Stimulated activated CD8-positive, alpha-beta memory T cell treated with anti-CD3 and anti-CD28 coated beads, Interleukin-4, amount 100 ng/mL, for 1 hour (primary cell): ENCODE data around the gene METTL2A.
A peak's percentile ranks its signal among the peaks of the same experiment; 100 is the strongest.
"Not testable (repeated sequence)": the region's sequence is repeated elsewhere in the genome, so short reads cannot be mapped to it uniquely, and the experiment has no call there.

Experiments
- DNase-seq, 2 donors: peaks; one replicate each; pipeline ENCODE4 v3.0.0-alpha.2; 2020; ENCODE audit warnings: low read depth in 2 of 2, low spot score in 1 of 2

Gene METTL2A

GRCh38 chr17:62423647-62424461, at the start of gene METTL2A:
Gene METTL2A, plus strand, starts transcription at chr17:62423897. Its CDS starts 6 bp downstream, at chr17:62423903.
- DNase-seq, result peak; percentile 59 to 73

DNA sequence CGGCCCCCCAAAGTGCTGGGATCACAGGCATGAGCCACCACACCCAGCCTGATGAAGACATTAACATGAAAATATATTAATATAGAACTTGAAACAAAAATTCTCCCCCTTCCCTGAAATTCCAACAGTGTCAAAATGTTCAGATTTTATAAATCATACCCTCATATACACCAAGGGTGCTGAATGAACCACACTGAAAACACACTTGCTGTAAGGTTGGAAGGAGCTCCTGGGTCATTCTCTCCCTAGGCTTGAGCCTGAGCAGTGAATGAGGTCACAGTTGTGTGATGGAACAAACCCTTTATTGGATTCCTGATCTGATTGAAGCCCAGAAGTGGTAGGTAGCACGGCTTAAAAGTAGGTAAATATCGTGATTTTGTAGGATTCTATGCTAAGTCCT, 43.4 kb upstream of the METTL2A start, which contains the start of gene EFCAB3:
Gene EFCAB3, plus strand, starts transcription at position 301 of the 400 bp plus-strand sequence. CDS start 2,427 bp downstream, outside the sequence.
- no peak for DNase-seq

GRCh38 chr17:62381561-62381960, 42.1 kb upstream of the METTL2A start:
- no peak for DNase-seq

DNA sequence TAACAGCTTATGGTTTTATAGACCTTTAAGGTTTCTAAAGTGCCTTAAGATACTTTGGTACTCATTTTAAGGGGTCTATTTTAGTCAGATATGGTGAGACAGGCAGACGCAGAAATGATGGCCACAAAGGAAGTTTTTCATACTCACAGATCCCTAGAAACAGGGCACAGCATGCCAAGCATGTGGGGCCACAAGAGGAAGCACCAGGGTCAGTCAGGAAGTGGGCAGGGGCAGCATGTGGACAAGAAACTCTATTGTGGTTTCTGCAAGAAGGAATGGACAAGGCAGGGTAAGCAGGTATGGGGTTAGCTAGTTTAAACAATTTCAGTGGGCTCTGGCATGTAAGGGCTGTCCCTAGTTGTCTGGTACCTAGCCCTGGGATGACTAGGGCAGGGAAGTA, 34.8 kb upstream of the METTL2A start:
- DNase-seq, result no peak

DNA sequence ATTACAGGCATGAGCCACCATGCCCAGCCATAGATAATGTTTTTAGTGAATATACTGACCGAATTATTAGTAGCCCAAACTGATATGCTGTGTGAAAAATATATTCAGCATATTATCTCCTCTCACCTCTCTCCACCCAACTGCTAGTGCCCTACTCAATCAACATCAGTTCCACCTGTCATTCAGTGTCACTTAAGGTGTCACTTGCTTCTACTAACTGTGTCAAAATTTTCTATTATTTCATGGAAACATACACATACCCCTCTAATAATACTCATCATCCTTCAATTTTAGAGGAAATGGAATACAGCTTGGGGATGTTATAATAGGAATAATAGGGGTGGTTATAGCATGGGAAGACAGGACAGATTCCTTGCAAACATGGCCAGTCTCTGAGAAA, 30.8 kb upstream of the METTL2A start:
- no peak for DNase-seq

- DNase-seq, result no peak
These were observed 24.8 kb upstream of the METTL2A start for GRCh38 chr17:62398891-62399290.

GRCh38 chr17:62405451-62405850, 18.2 kb upstream of the METTL2A start:
- DNase-seq, result no peak

- DNase-seq, result not testable (repeated sequence)
These were observed 10.6 kb upstream of the METTL2A start for GRCh38 chr17:62413090-62413489.

GRCh38 chr17:62426214-62426613, 2.5 kb downstream of the METTL2A start:
- not testable (repeated sequence) for DNase-seq

DNA sequence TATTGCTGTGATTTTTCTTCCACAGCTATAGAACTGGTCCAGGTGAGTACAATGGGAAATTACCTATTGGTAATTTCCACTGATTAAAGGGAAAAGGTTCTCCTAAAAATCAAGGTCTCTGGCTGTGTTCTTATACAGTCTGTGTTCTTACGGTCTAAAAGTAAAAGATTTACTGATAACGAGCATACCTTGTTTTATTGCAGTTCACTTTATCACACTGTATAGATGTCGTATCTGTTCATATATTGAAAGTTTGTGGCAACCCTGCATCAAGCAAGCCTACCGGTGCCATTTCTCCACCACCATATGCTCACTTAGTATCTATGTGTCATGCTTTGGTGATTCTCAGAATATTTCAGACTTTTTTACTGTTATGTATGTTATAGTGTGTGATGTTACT, 11.6 kb downstream of the METTL2A start:
- not testable (repeated sequence) for DNase-seq

DNA sequence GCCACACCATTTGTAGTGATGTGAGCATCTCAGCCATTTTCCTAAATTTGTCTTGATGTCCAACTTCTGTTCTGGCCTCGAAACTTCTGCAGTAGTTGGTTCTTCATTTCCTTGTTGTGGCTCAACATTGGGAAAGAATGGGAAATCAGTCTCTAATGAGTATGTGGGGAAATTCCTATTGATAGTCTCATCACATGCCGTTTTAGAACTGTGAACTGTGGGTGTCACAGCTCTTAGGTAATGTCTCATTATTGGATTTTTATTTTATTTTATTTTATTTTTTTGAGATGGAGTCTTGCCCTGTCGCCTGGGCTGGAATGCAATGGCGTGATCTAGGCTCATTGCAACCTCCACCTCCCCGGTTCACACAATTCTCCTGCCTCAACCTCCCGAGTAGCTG, 17.5 kb downstream of the METTL2A start:
- not testable (repeated sequence) for DNase-seq

DNA sequence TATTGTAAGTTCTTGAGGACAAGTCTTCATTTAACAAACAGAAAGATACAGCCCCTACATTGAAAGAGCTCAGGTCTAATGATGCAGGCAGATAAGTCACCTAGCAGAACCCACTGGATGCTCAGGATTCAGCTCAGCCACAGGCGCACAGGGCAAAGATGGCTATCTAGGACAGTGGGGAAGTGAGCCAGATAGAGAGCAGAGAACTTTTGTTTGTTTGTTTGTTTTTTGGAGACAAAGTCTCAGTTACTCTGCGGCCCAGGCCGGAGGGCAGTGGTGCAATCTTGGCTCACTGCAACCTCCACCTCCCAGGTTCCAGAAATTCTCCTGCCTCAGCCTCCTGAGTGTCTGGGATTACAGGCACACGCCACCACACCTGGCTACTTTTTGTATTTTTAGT, 20.4 kb downstream of the METTL2A start:
- no peak for DNase-seq

DNA sequence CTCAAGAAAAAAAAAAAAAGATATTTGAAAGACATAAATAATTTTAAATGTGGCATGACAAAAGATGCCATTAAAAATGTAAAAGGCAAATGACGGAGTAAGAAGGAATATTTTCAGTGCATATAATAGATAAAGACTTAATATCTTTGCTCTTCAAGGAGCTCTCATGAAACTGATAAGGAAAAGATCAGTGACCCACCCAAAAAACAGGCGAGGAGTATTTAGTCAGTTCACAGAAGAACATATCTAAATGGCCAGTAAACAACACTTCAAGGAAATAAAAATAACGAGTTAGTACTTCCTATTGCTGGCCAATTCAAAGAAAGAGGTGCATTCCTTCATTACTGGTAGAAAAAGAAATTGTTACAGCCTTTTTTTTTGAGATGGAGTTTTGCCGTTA, 22.1 kb downstream of the METTL2A start:
- not testable (repeated sequence) for DNase-seq

GRCh38 chr17:62452195-62452594, 28.5 kb downstream of the METTL2A start:
- not testable (repeated sequence) for DNase-seq

GRCh38 chr17:62453041-62453440, 29.3 kb downstream of the METTL2A start:
- DNase-seq, result not testable (repeated sequence)

DNA sequence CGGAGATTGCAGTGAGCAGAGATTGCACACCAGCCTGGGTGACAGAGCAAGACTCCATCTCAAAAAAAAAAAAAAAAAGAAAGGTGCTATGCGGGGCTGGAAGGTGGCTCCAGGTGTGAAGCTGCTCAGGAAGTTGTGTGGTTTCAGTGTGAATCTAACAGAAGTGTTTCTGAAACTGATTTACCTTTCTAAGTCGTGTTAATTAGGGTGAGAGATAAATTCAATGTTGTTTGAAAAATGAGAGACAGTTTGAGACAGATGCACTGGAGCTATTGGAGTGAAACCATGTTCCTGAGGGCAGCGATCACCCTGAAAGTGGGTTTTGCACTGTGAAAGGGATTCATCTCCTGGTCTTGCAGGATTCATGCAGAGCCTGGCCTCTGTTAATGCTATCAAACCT, 30.0 kb downstream of the METTL2A start:
- not testable (repeated sequence) for DNase-seq

- not testable (repeated sequence) for DNase-seq
These were observed 30.4 kb downstream of the METTL2A start for GRCh38 chr17:62454111-62454510.

DNA sequence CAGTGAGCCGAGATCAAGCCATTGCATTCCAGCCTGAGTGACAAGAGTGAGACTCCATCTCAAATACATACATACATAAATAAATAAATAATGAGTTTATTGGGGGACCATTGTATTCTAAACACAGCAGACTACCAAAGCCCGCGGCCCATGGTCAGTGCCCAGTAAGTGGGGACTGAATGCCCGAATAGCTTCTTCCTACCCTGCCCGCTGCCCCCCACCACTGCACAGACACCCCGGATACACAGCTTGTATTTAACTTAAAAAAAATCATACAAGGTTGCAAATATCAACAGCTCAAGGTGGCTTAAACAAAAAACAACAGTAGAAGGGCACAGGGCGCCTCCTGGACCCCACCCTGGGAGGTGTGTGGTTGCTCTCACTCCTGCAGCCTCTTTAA, 32.3 kb downstream of the METTL2A start:
- DNase-seq, result no peak

DNA sequence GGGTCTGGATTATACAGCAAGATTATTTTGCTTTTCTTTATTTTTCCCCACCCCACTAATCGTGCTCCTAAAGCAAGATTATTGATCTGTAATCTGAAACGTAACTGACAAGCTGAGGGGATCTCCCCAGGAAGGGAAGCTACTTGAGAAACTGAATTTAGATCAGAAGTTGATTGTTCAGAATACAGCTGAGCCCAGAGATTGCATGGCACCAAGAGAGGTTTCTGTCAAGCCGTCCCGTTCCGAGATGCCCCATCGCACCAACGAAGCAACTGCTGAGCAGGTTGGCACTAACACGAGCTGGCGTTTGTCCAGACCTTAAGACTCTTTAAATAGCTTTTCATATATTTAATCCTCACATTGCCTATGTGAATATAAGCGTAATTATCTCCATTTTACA, 34.8 kb downstream of the METTL2A start:
- DNase-seq, result not testable (repeated sequence)

DNA sequence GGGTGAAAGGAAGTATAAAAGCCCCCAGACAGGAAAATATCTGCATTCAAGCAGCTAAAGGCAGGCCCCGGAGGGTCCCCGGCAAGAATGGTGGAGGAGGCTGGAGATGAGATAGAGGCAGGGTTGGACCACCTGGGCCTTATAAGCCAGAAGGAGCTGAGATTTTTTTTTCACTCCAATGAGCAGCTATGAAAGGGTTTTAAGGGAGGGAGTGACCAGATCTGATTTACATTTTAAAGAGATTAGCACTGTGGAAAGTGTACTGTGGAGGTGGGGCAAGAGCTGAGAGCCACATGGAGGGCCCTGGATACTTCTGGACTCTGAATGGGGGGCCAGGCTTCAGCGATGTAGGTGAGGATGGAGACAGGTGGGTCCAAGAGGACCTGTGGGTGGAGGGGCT, 40.7 kb downstream of the METTL2A start:
- not testable (repeated sequence) for DNase-seq

DNA sequence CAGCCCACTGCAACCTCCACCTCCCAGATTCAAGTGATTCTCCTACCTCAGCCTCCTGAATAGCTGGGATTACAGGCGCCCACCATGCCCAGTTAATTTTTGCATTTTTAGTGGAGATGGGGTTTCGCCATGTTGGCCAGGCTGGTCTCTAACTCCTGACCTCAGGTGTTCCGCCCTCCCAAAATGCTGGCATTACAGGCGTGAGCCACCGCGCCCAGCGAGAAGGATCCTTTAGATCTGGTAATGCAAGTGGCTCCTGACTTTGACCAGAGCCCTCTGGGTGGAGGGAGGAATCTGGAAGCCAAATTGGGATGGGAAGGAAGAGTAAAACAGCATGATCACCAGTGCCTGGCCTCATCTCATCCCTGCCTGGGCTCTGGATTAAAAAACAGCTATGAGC, 41.6 kb downstream of the METTL2A start:
- not testable (repeated sequence) for DNase-seq

- peak; percentile 29 to 37 for DNase-seq
These were observed 47.1 kb downstream of the METTL2A start for GRCh38 chr17:62470666-62471379.
